ENCODE results near the gene RXRA.

GRCh38 chr9:134320126-134320867 lies 6.0 kb upstream of the RXRA start:
- no peak for TF ChIP-seq EZH2 (IDR thresholded peaks at IDR 0.05; ENCODE audit: borderline replicate concordance, low read length)
- no peak for TF ChIP-seq CTCF (IDR thresholded peaks at IDR 0.05; ENCODE audit: low read length)
